K562 (cell line): ENCODE data around the gene AKT1S1. TPM values are rescaled to one million over a fixed set of nuclear protein-coding genes. Genes with fewer than 3 reads are reported as not detected.

Experiments
- BACH1 ChIP-seq: fragments of 200-800 bp; sonication (Bioruptor generic); IDR thresholded peaks from 2 replicates; pipeline ENCODE4 v1.6.1; 2016; ENCODE audit warnings: missing genetic modification characterization, missing compliant biosample characterization
- CBFA2T3 ChIP-seq: fragments of 450-650 bp; IDR thresholded peaks from 2 replicates; pipeline ENCODE4 v1.6.1; 2017
- ETV6 ChIP-seq, 3 experiments: fragments of 150-350 bp in 1 of 3; sonication (generic) in 1 of 3; formaldehyde crosslinking in 1 of 3; IDR thresholded peaks; 2 replicates each; pipeline versions ENCODE4 v1.6.1 to v1.8.0; 2014 to 2022; ENCODE audit warnings: borderline replicate concordance in 2 of 3, low read depth in 2 of 3, antibody characterized with exemption in 1 of 3, low read length in 1 of 3, mild to moderate bottlenecking in 1 of 3, missing genetic modification reagents in 1 of 3
- KDM5B ChIP-seq: fragments of 200-600 bp; sonication (generic); IDR thresholded peaks from 2 replicates; pipeline ENCODE4 v1.6.1; 2012; ENCODE audit warnings: low read depth, mild to moderate bottlenecking, moderate library complexity, low read length, control low read depth, inconsistent platforms; ENCODE audit not compliant: insufficient replicate concordance
- NEUROD1 ChIP-seq: fragments of 150-350 bp; IDR thresholded peaks from 2 replicates; pipeline ENCODE4 v1.6.1; 2014; ENCODE audit warnings: borderline replicate concordance, low read length, low read depth; ENCODE audit not compliant: partially characterized antibody
- PHF20 ChIP-seq: fragments of 450-650 bp; IDR thresholded peaks from 2 replicates; pipeline ENCODE4 v1.6.1; 2018; ENCODE audit not compliant: partially characterized antibody
- SAP30 ChIP-seq: fragments of 200-600 bp; sonication (generic); IDR thresholded peaks from 2 replicates; pipeline ENCODE4 v1.6.1; 2012; ENCODE audit warnings: borderline replicate concordance, low read depth, mild to moderate bottlenecking, moderate library complexity, low read length, control low read depth, inconsistent platforms; ENCODE audit not compliant: insufficient read depth, poor library complexity, severe bottlenecking
- SIN3A ChIP-seq, 2 experiments: fragments of 150-350 bp in 1 of 2; IDR thresholded peaks; 2 replicates each; pipeline ENCODE4 v1.6.1; 2011 to 2016; ENCODE audit warnings: borderline replicate concordance in 2 of 2, low read depth in 2 of 2, low read length in 2 of 2, mild to moderate bottlenecking in 2 of 2, moderate library complexity in 2 of 2; ENCODE audit not compliant: control insufficient read depth in 1 of 2
- SIX5 ChIP-seq, 2 experiments: IDR thresholded peaks; 2 replicates each; pipeline ENCODE4 v1.6.1; 2011; ENCODE audit warnings: low read length in 2 of 2, borderline replicate concordance in 1 of 2, low read depth in 1 of 2, mild to moderate bottlenecking in 1 of 2, moderate library complexity in 1 of 2; ENCODE audit not compliant: insufficient read depth in 1 of 2
- SP2 ChIP-seq: IDR thresholded peaks from 2 replicates; pipeline ENCODE4 v1.6.1; 2011; ENCODE audit warnings: mild to moderate bottlenecking, low read depth, low read length, moderate library complexity; ENCODE audit not compliant: poor library complexity, severe bottlenecking; ENCODE audit errors: extremely low read depth
- STAT5B ChIP-seq: fragments of 250-450 bp; sonication (Bioruptor Pico); IDR thresholded peaks from 2 replicates; pipeline ENCODE4 v1.8.0; 2021; ENCODE audit warnings: mild to moderate bottlenecking, inconsistent platforms
- ZBTB7A ChIP-seq: IDR thresholded peaks from 2 replicates; pipeline ENCODE4 v1.6.1; 2011; ENCODE audit warnings: low read depth, mild to moderate bottlenecking, low read length, moderate library complexity, borderline replicate concordance; ENCODE audit not compliant: control insufficient read depth
- ZFP1 ChIP-seq: fragments of 450-650 bp; formaldehyde crosslinking; IDR thresholded peaks from 2 replicates; pipeline ENCODE4 v1.4.0; 2020; ENCODE audit warnings: mild to moderate bottlenecking, mixed read lengths
- ZNF253 ChIP-seq: fragments of 250-450 bp; sonication (Bioruptor Pico); conservative IDR thresholded peaks from 2 replicates; pipeline ENCODE4 v1.6.1; 2021; ENCODE audit warnings: mild to moderate bottlenecking
- ZNF583 ChIP-seq: fragments of 250-450 bp; sonication (Bioruptor Pico); IDR thresholded peaks from 2 replicates; pipeline ENCODE4 v1.4.0; 2020
- polyA plus RNA-seq, 8 experiments: library from polyadenylated mRNA; depleted of rRNA in 4 of 8; stranded (reverse) in 5 of 8; unstranded in 3 of 8; fragments of >200 nt; fragmentation: Nextera tagmentation in 2 of 8; fragmentation: Illumina TruSeq in 1 of 8; extraction: Ambion mirVana in 2 of 8; extraction: Trizol in 1 of 8; gene quantifications; 2 replicates each; pipeline versions ENCODE4 v1.2.1 to v1.2.3, GENCODE V29; 2011 to 2014; ENCODE audit warnings: inconsistent platforms in 1 of 8, missing spikeins in 1 of 8
- total RNA-seq, 7 experiments: library from RNA; depleted of rRNA in 6 of 7; stranded (reverse); fragments of >200 nt in 6 of 7; fragmentation: Illumina TruSeq in 2 of 7; extraction: Trizol in 2 of 7; gene quantifications; 2 replicates each; pipeline versions ENCODE4 v1.2.1 to v1.2.3, GENCODE V29; 2011 to 2021; ENCODE audit warnings: low replicate concordance in 1 of 7
- TF ChIP-seq, protein P1 (sequence below): fragments of 250-450 bp; sonication (Bioruptor Pico); IDR thresholded peaks from 2 replicates; pipeline ENCODE4 v1.4.0; 2020
- TF ChIP-seq, protein P2 (sequence below): IDR thresholded peaks from 2 replicates; pipeline ENCODE4 v1.6.1; 2014; ENCODE audit warnings: antibody characterized with exemption
- TF ChIP-seq, protein P3 (sequence below): IDR thresholded peaks from 3 replicates; pipeline ENCODE4 v1.6.1; 2011; ENCODE audit warnings: borderline replicate concordance, mild to moderate bottlenecking; ENCODE audit not compliant: insufficient read length, insufficient read depth
- TF ChIP-seq, protein P4 (sequence below): sonication (generic); formaldehyde crosslinking; IDR thresholded peaks from 2 replicates; pipeline ENCODE4 v1.8.0; 2023; ENCODE audit warnings: mild to moderate bottlenecking, missing genetic modification reagents

Gene AKT1S1
- total and polyA plus RNA-seq, 9 of the 15 experiments (the other 6 are each of a cell fraction or from before 2014, with no cell fraction given), result 1.2 to 50.3 (median 17.1) TPM

DNA sequence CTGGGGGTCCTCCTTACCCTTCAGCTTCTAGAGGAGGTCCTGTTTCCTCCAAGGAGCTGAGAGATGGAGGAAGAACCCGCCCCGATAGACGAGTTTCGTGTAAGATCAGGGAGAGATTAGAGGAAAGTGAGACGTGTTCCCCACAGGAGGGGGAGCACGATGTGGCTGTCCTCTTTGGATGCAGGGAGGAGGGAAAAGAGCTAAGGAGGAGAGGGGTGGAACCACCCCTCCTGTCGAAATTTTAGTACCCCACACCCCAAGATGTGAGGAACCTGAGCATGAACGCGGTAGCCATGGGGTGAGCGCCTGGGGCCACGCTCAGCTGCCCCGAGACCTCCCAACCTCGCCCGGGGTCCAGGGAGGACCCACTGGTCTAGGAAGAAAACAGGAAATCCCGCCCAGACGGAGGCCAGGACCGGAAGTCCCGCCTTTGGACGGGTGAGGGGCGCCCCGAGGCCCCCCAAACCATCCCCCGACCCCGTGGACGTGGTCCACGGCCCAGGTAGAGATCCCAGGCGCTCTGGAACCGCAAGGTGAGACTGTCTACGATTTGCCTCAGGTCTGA, 1.2 kb downstream of the AKT1S1 start (continued):
- TF ChIP-seq, protein P1, sequence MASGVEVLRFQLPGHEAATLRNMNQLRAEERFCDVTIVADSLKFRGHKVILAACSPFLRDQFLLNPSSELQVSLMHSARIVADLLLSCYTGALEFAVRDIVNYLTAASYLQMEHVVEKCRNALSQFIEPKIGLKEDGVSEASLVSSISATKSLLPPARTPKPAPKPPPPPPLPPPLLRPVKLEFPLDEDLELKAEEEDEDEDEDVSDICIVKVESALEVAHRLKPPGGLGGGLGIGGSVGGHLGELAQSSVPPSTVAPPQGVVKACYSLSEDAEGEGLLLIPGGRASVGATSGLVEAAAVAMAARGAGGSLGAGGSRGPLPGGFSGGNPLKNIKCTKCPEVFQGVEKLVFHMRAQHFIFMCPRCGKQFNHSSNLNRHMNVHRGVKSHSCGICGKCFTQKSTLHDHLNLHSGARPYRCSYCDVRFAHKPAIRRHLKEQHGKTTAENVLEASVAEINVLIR (CRISPR knock-in tag), result no peak
- TF ChIP-seq, protein P2, sequence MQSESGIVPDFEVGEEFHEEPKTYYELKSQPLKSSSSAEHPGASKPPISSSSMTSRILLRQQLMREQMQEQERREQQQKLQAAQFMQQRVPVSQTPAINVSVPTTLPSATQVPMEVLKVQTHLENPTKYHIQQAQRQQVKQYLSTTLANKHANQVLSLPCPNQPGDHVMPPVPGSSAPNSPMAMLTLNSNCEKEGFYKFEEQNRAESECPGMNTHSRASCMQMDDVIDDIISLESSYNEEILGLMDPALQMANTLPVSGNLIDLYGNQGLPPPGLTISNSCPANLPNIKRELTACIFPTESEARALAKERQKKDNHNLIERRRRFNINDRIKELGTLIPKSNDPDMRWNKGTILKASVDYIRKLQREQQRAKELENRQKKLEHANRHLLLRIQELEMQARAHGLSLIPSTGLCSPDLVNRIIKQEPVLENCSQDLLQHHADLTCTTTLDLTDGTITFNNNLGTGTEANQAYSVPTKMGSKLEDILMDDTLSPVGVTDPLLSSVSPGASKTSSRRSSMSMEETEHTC, result no peak
- TF ChIP-seq PHF20, result peak; percentile 45
- TF ChIP-seq, protein P3, sequence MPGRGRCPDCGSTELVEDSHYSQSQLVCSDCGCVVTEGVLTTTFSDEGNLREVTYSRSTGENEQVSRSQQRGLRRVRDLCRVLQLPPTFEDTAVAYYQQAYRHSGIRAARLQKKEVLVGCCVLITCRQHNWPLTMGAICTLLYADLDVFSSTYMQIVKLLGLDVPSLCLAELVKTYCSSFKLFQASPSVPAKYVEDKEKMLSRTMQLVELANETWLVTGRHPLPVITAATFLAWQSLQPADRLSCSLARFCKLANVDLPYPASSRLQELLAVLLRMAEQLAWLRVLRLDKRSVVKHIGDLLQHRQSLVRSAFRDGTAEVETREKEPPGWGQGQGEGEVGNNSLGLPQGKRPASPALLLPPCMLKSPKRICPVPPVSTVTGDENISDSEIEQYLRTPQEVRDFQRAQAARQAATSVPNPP, result no peak
- TF ChIP-seq ZBTB7A, result peak; percentile 75
- TF ChIP-seq ZFP1, result no peak
- peak; percentile 19 to 51; a peak in 1 of 4 replicates for TF ChIP-seq ETV6 (IDR thresholded peaks at IDR 0.05; ENCODE audit: borderline replicate concordance in 1 of 2, low read depth in 2 of 2, low read length in 1 of 2)
- no peak for TF ChIP-seq ETV6 (CRISPR knock-in tag; IDR thresholded peaks at IDR 0.05; ENCODE audit: borderline replicate concordance)
- no peak for TF ChIP-seq ZNF583 (CRISPR knock-in tag)
- TF ChIP-seq SP2, result peak; percentile 59
- no peak for TF ChIP-seq NEUROD1
- no peak for TF ChIP-seq BACH1 (tag)
- TF ChIP-seq, protein P4, sequence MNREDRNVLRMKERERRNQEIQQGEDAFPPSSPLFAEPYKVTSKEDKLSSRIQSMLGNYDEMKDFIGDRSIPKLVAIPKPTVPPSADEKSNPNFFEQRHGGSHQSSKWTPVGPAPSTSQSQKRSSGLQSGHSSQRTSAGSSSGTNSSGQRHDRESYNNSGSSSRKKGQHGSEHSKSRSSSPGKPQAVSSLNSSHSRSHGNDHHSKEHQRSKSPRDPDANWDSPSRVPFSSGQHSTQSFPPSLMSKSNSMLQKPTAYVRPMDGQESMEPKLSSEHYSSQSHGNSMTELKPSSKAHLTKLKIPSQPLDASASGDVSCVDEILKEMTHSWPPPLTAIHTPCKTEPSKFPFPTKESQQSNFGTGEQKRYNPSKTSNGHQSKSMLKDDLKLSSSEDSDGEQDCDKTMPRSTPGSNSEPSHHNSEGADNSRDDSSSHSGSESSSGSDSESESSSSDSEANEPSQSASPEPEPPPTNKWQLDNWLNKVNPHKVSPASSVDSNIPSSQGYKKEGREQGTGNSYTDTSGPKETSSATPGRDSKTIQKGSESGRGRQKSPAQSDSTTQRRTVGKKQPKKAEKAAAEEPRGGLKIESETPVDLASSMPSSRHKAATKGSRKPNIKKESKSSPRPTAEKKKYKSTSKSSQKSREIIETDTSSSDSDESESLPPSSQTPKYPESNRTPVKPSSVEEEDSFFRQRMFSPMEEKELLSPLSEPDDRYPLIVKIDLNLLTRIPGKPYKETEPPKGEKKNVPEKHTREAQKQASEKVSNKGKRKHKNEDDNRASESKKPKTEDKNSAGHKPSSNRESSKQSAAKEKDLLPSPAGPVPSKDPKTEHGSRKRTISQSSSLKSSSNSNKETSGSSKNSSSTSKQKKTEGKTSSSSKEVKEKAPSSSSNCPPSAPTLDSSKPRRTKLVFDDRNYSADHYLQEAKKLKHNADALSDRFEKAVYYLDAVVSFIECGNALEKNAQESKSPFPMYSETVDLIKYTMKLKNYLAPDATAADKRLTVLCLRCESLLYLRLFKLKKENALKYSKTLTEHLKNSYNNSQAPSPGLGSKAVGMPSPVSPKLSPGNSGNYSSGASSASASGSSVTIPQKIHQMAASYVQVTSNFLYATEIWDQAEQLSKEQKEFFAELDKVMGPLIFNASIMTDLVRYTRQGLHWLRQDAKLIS (CRISPR knock-in tag), result no peak
- no peak for TF ChIP-seq STAT5B (CRISPR knock-in tag)
- TF ChIP-seq SIX5 (IDR thresholded peaks at IDR 0.05; ENCODE audit: borderline replicate concordance in 1 of 2, insufficient read depth in 1 of 2, low read depth in 1 of 2, low read length in 2 of 2), result no peak
- TF ChIP-seq CBFA2T3, result no peak
- TF ChIP-seq SAP30, result no peak
- no peak for TF ChIP-seq ZNF253 (CRISPR knock-in tag)
- peak; percentile 7 for TF ChIP-seq KDM5B
- no peak for TF ChIP-seq SIN3A (IDR thresholded peaks at IDR 0.05; ENCODE audit: borderline replicate concordance in 2 of 2, control insufficient read depth in 1 of 2, low read depth in 2 of 2, low read length in 2 of 2)
